ENCODE measurements around the gene WDR49.
"Not testable (repeated sequence)": the region's sequence is repeated elsewhere in the genome, so short reads cannot be mapped to it uniquely, and the experiment has no call there.

The WDR49 gene

GRCh38 chr3:167649746-167650145, 4.0 kb downstream of the WDR49 start:
- no peak for DNase-seq (ENCODE audit: low spot score)
- no peak for TF ChIP-seq CTCF (IDR thresholded peaks at IDR 0.05; ENCODE audit: borderline replicate concordance, control extremely low read depth, extremely low read depth, insufficient read depth, missing control alignments)
- in situ Hi-C loops (cut with MboI; ENCODE audit: low sequenced_read_pairs, unreplicated experiment): no loop called here

- no peak for DNase-seq (ENCODE audit: low spot score)
- in situ Hi-C loops (cut with MboI; ENCODE audit: low sequenced_read_pairs, unreplicated experiment): no loop called here
- TF ChIP-seq CTCF (IDR thresholded peaks at IDR 0.05; ENCODE audit: borderline replicate concordance, control extremely low read depth, extremely low read depth, insufficient read depth, missing control alignments): no peak
Measured at GRCh38 chr3:167644611-167645010, 9.1 kb downstream of the WDR49 start.

- no peak for TF ChIP-seq CTCF (IDR thresholded peaks at IDR 0.05; ENCODE audit: borderline replicate concordance, control extremely low read depth, extremely low read depth, insufficient read depth, missing control alignments)
- in situ Hi-C loops (cut with MboI; ENCODE audit: low sequenced_read_pairs, unreplicated experiment): no loop called here
- no peak for DNase-seq (ENCODE audit: low spot score)
Measured at GRCh38 chr3:167631471-167631870, 22.3 kb downstream of the WDR49 start.

GRCh38 chr3:167626490-167626889, 27.3 kb downstream of the WDR49 start:
- no peak for TF ChIP-seq CTCF (IDR thresholded peaks at IDR 0.05; ENCODE audit: borderline replicate concordance, control extremely low read depth, extremely low read depth, insufficient read depth, missing control alignments)
- in situ Hi-C loops (cut with MboI; ENCODE audit: low sequenced_read_pairs, unreplicated experiment): no loop called here
- DNase-seq (ENCODE audit: low spot score): no peak

GRCh38 chr3:167615030-167615429, 38.7 kb downstream of the WDR49 start:
- in situ Hi-C loops (cut with MboI; ENCODE audit: low sequenced_read_pairs, unreplicated experiment): no loop called here
- no peak for TF ChIP-seq CTCF (IDR thresholded peaks at IDR 0.05; ENCODE audit: borderline replicate concordance, control extremely low read depth, extremely low read depth, insufficient read depth, missing control alignments)

GRCh38 chr3:167614196-167614595, 39.5 kb downstream of the WDR49 start:
- in situ Hi-C loops (cut with MboI; ENCODE audit: low sequenced_read_pairs, unreplicated experiment): not testable (repeated sequence)

More at GRCh38 chr3:167615030-167615429, 38.7 kb downstream of the WDR49 start:
- DNase-seq (ENCODE audit: low spot score): no peak

GRCh38 chr3:167611718-167612117, 42.0 kb downstream of the WDR49 start:
- no peak for DNase-seq (ENCODE audit: low spot score)
- in situ Hi-C loops (cut with MboI; ENCODE audit: low sequenced_read_pairs, unreplicated experiment): no loop called here

More at GRCh38 chr3:167614196-167614595, 39.5 kb downstream of the WDR49 start:
- DNase-seq (ENCODE audit: low spot score): not testable (repeated sequence)

More at GRCh38 chr3:167611718-167612117, 42.0 kb downstream of the WDR49 start:
- no peak for TF ChIP-seq CTCF (IDR thresholded peaks at IDR 0.05; ENCODE audit: borderline replicate concordance, control extremely low read depth, extremely low read depth, insufficient read depth, missing control alignments)
